Non-pigmented ciliary epithelial cell (primary cell): ENCODE measurements around the gene CNBD2.
"Not testable (repeated sequence)": the region's sequence is repeated elsewhere in the genome, so short reads cannot be mapped to it uniquely, and the experiment has no call there.

Experiments
- DNase-seq: peaks from one replicate; pipeline ENCODE4 v3.0.0-alpha.2; 2010; ENCODE audit warnings: low read depth

Gene CNBD2

GRCh38 chr20:36063916-36064657 lies 95.7 kb downstream of the CNBD2 start:
- DNase-seq, result no peak

- DNase-seq, result peak; percentile 36
Measured at GRCh38 chr20:36064658-36065426, 96.5 kb downstream of the CNBD2 start.

- DNase-seq, result no peak
Measured at GRCh38 chr20:36065427-36065998, 97.1 kb downstream of the CNBD2 start.

- DNase-seq, result no peak
Measured at GRCh38 chr20:36066777-36067176, 98.4 kb downstream of the CNBD2 start.

- not testable (repeated sequence) for DNase-seq
Measured at GRCh38 chr20:36068526-36068925, 100.1 kb downstream of the CNBD2 start.

- DNase-seq, result no peak
Measured at GRCh38 chr20:36070451-36070850, 102.1 kb downstream of the CNBD2 start.

- DNase-seq, result no peak
Measured at GRCh38 chr20:36071848-36072247, 103.5 kb downstream of the CNBD2 start.

GRCh38 chr20:36074983-36075382 lies 106.6 kb downstream of the CNBD2 start:
- DNase-seq, result no peak

- DNase-seq, result not testable (repeated sequence)
Measured at GRCh38 chr20:36077762-36078161, 109.4 kb downstream of the CNBD2 start.

GRCh38 chr20:36079486-36079885 lies 111.1 kb downstream of the CNBD2 start:
- DNase-seq, result no peak

GRCh38 chr20:36079984-36080383 lies 111.6 kb downstream of the CNBD2 start:
- DNase-seq, result not testable (repeated sequence)
